Transverse colon (tissue), 4 donors: ENCODE data around the gene KAT2B.

Experiments used
- CTCF ChIP-seq, 5 experiments: fragments of 200-600 bp in 3 of 5; fragments of 450-650 bp in 2 of 5; sonication (generic) in 3 of 5; IDR thresholded peaks; 1 replicate in 2 of 5; 2 replicates in 3 of 5; pipeline ENCODE4 v1.5.1; 2016 to 2017; ENCODE audit warnings: antibody characterized with exemption in 5 of 5, inconsistent platforms in 3 of 5, mild to moderate bottlenecking in 2 of 5, moderate library complexity in 1 of 5
- EP300 ChIP-seq: sonication (generic); formaldehyde crosslinking; IDR thresholded peaks from one replicate; pipeline ENCODE4 v1.6.1; 2017; ENCODE audit warnings: antibody characterized with exemption, low read depth
- POLR2A ChIP-seq: fragments of 450-650 bp; IDR thresholded peaks from one replicate; pipeline ENCODE4 v1.6.1; 2016; ENCODE audit warnings: antibody characterized with exemption, mild to moderate bottlenecking, moderate library complexity
- POLR2AphosphoS5 ChIP-seq, 3 donors: sonication (generic); formaldehyde crosslinking; IDR thresholded peaks; one replicate each; pipeline ENCODE4 v1.6.1; 2016; ENCODE audit warnings: antibody characterized with exemption in 3 of 3

GRCh38 chr3:20182206-20182605 is 142.0 kb downstream of the KAT2B start:
- TF ChIP-seq POLR2A (no peak), CTCF (IDR thresholded peaks at IDR 0.05) (no peak), POLR2AphosphoS5 (IDR thresholded peaks at IDR 0.05) (no peak), EP300 (no peak)
